H54 (cell line): Measurements from ENCODE around the gene SFXN5.

Experiments used
- DNase-seq: peaks from one replicate; pipeline ENCODE4 v3.0.0; 2011; ENCODE audit warnings: low spot score, mixed read lengths; ENCODE audit not compliant: insufficient read length
- FAIRE-seq: peaks from 3 replicates; lab custom pipeline; 2011; peaks lifted over from hg19 to GRCh38; lab: Jason Lieb, UNC
- POLR2A ChIP-seq: IDR thresholded peaks from 2 replicates; pipeline ENCODE4 v1.6.1; 2011; ENCODE audit warnings: low read depth, mild to moderate bottlenecking, low read length

SFXN5 gene

DNA sequence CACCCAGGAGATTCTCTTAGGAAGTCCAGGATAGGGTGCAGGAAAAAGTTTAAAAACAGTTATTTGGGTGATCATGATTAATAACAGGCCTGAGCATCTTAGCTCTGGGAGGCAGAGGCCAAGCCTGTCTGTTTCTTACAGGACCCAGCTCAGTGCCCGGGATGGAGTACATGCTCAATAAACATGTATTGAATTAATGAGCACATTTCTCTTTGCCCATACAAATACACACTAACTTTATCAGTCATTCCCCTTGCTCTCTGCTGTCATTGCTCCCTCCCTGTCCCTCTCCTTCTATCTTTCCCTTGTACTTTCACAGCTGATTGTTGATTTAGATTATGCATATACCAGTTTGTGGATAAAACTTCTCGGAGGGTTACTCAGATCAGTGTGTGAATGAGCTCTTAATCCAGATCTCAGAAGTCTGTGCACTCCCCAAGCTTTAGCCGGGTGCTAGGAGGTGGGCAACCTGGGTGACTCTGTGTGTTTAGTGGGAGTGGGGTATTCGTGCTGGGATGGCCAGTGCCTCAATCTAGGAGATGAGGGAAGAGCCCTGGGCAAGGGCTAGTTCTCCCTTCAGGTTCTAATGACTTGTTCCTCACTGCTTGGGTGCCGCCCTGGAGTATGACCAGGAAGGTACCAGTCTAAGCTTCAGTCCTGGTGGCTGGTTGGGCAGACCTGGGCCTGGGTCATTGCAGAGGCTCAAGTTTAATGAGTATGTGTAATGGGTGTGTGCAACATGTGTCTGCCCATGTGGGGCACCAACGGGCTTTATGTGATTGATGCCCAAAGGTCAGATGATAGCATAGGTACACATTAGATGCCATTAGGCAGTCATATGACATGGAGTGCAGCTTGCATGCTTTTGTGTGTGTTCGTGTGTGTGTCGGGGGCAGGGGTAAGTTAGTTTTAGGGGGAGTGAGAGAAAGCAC, 143.6 kb downstream of the SFXN5 start:
- no peak for TF ChIP-seq POLR2A
- no peak for FAIRE-seq
- DNase-seq = no peak

DNA sequence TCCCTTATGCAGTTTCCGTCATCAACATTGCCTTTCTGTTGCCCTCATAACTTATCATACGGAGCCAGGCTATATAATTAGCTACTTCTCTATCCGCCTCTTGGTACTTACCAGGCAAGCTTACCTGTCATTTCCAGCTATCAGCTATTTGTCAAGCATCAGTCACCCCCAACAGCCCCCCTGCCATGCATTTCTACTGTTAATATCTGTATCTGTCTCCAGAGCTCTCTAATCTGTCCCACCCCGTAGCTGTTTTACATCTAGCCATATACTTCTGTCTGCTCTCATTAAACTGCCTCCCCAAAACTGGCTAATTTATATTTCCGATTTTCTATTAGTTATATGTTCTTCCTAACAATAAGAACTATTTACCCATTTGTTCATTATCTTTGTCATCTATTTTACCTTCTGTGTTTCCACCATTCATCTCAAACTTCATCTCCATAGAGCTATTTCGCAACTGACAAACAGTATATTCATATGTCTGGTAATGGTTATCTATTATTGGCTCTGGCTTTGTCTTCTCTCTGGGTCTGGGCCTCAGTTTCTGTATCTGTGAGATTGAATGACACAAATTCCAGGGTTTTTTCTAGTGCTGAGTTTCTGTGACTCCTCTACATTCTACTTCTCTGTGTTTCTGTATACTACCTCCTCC, 144.6 kb downstream of the SFXN5 start:
- no peak for FAIRE-seq
- DNase-seq = no peak
- no peak for TF ChIP-seq POLR2A

DNA sequence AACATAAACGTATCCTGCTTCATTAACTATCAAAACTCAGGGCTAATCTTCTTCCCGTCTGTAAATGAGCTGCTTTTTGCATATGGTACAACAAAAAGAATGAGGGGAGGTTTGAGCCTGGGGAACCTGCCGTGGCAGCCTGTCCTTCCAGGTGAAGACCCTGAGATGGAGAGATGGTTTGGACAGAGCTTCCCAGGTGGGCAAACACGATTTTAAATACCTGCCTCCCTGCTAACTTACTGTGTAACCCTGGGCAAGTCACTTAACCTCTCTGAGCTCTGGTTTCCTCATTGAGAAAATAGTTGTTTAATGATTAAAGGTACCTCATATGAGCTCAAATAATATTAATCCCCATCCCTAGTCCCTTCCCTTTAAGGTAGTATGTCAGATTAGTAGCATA, 145.1 kb downstream of the SFXN5 start:
- TF ChIP-seq POLR2A = no peak
- no peak for FAIRE-seq
- no peak for DNase-seq

DNA sequence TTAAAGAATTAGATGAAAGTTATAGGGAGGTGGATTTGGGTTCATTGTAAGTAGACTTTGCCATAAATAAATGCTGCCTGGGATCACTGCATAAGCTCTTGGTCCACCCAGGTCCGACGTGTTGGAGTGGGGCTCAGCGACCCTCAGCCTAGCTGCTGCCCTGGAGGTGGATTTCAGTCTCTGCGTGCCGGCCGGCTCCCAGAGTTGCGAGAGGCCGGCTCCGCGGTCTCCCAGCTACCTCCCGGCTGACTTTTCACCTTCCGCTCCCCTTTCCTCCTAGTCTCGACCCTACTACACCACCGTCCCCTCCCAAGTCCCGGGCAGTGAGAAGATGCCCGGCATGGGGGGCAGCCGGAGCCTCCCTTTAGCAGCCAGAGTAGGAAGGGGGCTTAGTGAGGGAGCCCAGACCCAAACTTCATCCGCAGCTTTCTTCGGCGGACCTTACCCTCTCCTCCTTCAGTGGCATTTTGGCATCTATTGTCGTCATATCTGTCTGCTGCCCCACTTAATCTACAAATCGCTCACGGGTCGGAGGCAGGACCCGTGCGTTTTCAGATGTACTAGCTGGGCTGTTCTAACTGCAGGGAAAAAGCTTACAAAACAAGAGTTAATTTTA, 146.1 kb downstream of the SFXN5 start:
- FAIRE-seq = no peak
- no peak for TF ChIP-seq POLR2A
- no peak for DNase-seq

DNA sequence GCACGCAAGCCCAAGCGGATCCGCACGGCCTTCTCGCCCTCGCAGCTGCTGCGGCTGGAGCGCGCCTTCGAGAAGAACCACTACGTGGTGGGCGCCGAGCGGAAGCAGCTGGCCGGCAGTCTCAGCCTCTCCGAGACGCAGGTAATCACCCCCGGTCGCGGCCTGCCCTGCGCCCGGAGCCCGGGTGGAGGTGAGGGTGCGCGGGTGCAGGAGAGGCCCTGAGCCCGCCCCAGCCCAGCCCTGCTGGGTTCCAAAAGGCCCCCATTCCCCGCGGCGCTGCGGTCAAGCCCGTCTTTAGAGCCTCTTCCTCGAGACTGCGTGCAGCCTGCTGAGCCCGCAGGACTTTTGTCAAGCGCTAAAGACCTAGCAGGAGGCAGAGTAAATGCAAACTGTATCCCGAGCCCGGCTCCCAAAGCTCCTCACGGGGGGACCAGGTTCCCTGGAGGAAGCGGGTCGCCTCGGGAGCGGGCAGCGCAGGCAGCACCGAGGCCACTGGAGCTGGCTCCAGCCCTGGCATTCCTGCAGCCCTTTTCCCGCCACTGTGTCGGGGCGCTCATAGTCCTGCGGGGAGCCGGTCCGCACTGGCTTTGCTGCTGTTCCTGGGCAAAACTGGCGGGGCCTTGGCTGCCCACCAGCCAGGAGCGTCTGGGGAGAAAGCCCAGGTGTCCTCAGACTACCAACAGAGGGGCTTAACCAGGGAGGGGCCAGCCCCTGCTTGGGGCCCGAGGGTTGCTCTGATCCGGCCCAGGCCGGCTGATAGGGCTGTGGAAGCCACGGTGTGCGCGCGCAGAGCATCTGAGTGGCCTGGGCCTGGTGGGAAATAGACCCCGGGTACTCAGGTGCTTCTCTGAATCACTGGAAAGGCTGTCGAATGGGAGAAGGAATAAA, 146.9 kb downstream of the SFXN5 start:
- no peak for FAIRE-seq
- no peak for DNase-seq
- no peak for TF ChIP-seq POLR2A

DNA sequence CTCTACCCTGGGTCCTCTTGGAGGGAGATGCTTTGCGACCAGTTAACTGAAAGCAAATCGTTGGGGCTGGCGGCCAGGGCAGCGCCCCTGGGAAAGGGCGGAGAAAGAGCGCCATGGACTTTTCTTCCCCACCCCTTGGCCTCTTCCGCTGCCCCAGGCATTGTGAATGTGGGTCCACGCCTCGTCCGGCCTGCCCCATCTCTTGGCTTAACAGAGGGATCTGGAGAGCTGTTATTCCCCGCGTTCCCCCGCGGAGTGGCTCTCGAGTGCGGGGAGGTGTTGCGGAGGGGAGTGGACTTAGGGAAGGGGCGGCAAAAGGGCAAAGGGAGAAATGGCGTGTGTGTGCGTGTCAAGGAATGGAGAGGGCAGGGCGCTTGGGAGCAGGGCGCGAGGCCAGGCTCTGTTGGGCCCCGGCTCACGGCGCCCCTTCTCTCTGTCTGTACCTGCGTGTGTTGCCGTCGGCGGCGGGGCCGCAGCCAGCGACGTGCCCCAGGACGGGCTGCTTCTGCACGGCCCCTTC, 147.6 kb downstream of the SFXN5 start:
- no peak for FAIRE-seq
- no peak for TF ChIP-seq POLR2A
- DNase-seq = no peak

DNA sequence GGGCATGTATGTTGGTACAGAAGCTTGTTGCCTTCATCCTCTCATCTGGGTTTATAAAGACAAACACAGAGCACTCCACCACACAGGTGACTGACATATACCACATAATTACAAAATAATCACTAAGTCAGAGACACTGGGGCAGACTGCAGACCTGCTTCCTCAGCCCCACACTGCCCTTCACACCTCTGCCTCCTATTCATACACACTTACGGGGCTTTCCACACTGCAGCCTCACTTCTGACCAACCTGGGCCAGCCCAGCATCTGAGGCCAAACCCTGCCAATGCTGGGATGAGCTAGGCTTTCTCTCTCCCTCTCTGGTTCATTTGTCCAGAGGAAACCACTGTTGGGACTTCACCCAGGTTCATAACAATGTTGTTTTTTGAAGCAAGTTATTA, 149.7 kb downstream of the SFXN5 start:
- TF ChIP-seq POLR2A = no peak
- FAIRE-seq (no peak), DNase-seq (no peak)

DNA sequence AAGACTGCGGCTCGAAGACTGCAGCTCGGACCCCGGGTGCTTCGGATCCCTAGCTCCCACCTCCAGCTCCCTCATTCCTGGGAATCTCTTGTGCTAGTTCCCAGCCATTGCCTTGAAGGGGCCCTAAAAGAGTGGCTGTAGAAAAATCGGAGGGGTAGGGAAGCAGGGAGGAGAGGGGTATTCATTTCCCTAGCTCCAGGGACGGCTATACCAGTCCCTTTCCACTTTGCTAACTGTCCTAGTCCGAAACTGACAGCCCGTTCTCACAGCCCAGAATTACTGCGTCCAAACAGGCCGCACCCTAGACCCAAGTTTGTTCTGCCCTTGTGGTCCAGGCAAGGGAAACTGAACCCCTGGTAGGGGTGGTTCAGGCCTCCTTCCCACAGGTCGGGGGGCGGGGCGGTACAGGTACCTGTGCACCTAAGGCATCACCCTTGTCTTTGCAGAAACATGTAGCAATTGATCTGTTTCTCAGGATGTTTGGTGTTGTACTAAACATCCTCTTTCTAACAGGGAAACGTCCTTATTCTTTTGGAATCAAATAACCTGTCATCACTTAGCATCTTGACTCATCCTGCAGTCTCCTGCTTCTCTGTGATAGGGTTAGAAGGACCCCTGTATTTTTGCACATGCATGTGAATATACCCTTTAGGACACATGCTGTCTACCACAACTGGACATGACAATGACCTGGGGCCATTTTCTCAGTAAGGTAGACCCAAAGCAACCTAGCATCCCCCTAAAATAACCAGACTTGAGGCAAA, 150.2 kb downstream of the SFXN5 start:
- no peak for FAIRE-seq
- DNase-seq = no peak
- no peak for TF ChIP-seq POLR2A

DNA sequence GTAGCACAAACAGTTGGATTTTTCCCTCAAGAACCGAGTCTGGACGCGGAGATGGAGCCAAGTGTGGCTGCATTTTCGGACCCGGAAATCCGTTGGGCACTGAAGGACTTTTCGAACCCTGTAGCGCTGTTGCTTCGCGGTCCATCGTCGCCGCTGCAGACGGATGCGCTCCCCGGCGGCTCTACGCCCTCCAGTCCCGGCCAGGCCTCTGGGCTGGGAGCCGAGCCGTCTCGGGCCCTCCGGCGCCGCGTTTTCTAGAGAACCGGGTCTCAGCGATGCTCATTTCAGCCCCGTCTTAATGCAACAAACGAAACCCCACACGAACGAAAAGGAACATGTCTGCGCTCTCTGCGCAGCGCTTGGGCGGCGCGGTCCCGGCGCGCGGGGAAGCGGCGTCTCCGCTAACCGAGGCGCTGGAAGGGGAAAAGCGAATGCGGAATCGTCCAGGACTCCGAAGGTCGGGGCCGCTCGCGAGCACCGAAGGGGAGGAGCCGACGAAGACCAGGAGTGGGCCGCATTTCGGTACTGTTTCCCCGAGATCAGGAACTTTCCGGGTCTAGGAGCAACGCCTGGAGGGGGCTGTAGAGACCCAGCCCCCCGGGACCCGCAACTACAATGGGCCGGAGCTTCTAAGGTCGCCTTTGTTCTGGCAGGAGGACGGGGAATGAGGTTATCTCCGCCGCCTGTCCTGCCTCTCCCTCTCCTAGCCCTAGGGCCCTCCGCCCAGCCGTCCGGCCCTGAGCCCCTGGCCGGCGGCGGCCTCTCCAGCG, 151.0 kb downstream of the SFXN5 start:
- DNase-seq (no peak), FAIRE-seq (no peak)
- TF ChIP-seq POLR2A = no peak

DNA sequence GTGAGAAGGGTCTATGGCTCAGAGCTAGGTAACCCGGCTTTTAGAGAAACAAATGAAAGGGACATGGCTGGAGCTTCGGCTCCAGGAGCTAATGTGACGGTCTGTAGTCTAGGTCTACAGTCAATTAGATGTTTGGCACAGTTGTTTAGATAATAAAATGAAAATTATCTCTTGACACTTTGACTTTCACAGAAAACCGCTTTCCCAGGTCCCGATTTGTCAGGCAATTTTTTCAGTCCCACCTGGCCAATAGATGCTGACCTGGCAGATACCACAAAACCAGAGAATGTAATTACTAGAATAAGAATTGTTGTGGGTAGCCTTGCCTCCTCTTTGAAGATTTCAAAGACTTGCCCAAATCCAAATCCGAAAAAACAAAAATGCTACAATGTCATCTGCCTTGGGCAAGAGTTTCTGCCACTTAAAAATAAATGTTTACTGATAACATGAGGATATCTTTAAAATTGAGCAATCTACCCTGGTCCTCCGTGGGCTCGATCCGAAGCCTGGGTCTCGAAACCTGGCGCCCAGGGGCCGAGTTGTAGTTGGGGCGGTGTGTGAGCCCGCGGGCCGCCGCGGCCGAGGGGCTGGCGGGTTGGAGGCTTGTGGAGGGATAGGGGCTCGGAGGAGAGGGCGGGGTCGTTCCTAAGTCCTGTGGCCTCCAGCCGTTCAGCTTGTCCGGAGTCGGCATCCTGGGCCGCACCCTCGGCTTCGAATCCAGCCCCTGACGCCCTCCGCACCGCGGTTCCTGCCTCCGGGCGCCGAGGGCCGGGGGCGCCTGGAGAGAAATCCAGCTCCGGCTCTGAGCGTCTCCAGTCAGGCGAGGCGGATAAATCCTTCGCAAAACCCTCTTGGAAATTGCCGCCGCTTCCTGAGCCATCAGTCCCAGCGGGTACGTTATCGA, 151.8 kb downstream of the SFXN5 start:
- TF ChIP-seq POLR2A = no peak
- DNase-seq (no peak), FAIRE-seq (no peak)
